ENCODE results near the gene MEX3D. TPM values are rescaled to one million over a fixed set of nuclear protein-coding genes. Genes with fewer than 3 reads are reported as not detected.
A peak's percentile ranks its signal among the peaks of the same experiment; 100 is the strongest.

MEX3D gene
- total and polyA plus RNA-seq, 8 donors, result 2.6 to 21.2 (median 9.1) TPM

- no peak for TF ChIP-seq CTCF (IDR thresholded peaks at IDR 0.05)
- FAIRE-seq (no peak), ATAC-seq (peak; percentile 36 to 81 (median 75)), DNase-seq (peak in 5 of 6 donors; percentile 44 to 84 (median 63))
- Histone ChIP-seq H3K4me1 (peaks cover 0 to 4% (median 4%) of the 10 kb centered on the region in 3 donors), H3K4me3 (peak overlapping the region; percentile 40 to 67 (median 66)), H3K9me3 (no peaks in the 10 kb centered on the region), H3K27ac (peak overlapping the region; percentile 43 to 83 (median 74)), H3K36me3 (no peaks in the 10 kb centered on the region), H3K27me3 (no peaks in the 10 kb centered on the region)
- WGBS, 2 donors, result 25 to 41% methylated on average over 35 to 41 of the region's 42 CpGs
- intact Hi-C loops (cut with DNase I), result loop anchor here in 1 of 3 donors (10.0 kb wide), 1 partner anchor 88 kb away; the partner anchor contains the start of gene TCF3
These were observed 1.6 kb downstream of the MEX3D start for GRCh38 chr19:1566392-1567115.

GRCh38 chr19:1563251-1563650 lies 4.9 kb downstream of the MEX3D start:
- intact Hi-C loops (cut with DNase I), result loop anchor here in 1 of 3 donors (10.0 kb wide), 1 partner anchor 92 kb away; the partner anchor contains the start of gene TCF3
- Histone ChIP-seq H3K4me1 (no peaks in the 10 kb centered on the region), H3K27me3 (no peaks in the 10 kb centered on the region), H3K4me3 (no peak overlapping the region), H3K9me3 (no peaks in the 10 kb centered on the region), H3K36me3 (no peaks in the 10 kb centered on the region), H3K27ac (no peak overlapping the region)
- FAIRE-seq, result no peak
- ATAC-seq, result no peak
- 90 to 94% methylated on average over 6 of the region's 6 CpGs for WGBS, 2 donors
- DNase-seq, result no peak
- TF ChIP-seq CTCF (IDR thresholded peaks at IDR 0.05), result no peak

GRCh38 chr19:1561236-1561842 lies 6.8 kb downstream of the MEX3D start:
- DNase-seq, result peak in 1 of 6 donors; percentile 48
- H3K4me1 ChIP-seq, result no peaks in the 10 kb centered on the region
- H3K27ac ChIP-seq, result no peak overlapping the region
- ATAC-seq, result no peak
- H3K9me3 ChIP-seq, result no peaks in the 10 kb centered on the region
- H3K27me3 ChIP-seq, result no peaks in the 10 kb centered on the region
- no peak overlapping the region for H3K4me3 ChIP-seq
- FAIRE-seq, result no peak
- 92 to 95% methylated on average over 17 of the region's 17 CpGs for WGBS, 2 donors
- H3K36me3 ChIP-seq, result no peaks in the 10 kb centered on the region
- no peak for TF ChIP-seq CTCF (IDR thresholded peaks at IDR 0.05)
- intact Hi-C loops (cut with DNase I), result loop anchor here in 1 of 3 donors (10.0 kb wide), 1 partner anchor 93 kb away; the partner anchor contains the start of gene TCF3

- WGBS, 2 donors, result 82% methylated on average over 25 of the region's 25 CpGs
- no peaks in the 10 kb centered on the region for H3K27me3 ChIP-seq
- H3K36me3 ChIP-seq, result no peaks in the 10 kb centered on the region
- H3K27ac ChIP-seq, result no peak overlapping the region
- no peak for TF ChIP-seq CTCF (IDR thresholded peaks at IDR 0.05)
- no peaks in the 10 kb centered on the region for H3K4me1 ChIP-seq
- no peaks in the 10 kb centered on the region for H3K9me3 ChIP-seq
- DNase-seq, result peak in 1 of 6 donors; percentile 65
- intact Hi-C loops (cut with DNase I), result loop anchor here in 1 of 3 donors (10.0 kb wide), 1 partner anchor 94 kb away; the partner anchor contains the start of gene TCF3
- no peak overlapping the region for H3K4me3 ChIP-seq
- FAIRE-seq, result no peak
- ATAC-seq, result no peak
These were observed 7.7 kb downstream of the MEX3D start for GRCh38 chr19:1560286-1560882.
